OCI-LY7 (cell line): ENCODE measurements around the gene CRX.

Source experiments
- EZH2phosphoT487 ChIP-seq: fragments of 200-600 bp; sonication (generic); IDR thresholded peaks from 2 replicates; pipeline ENCODE4 v1.6.1; 2018; ENCODE audit warnings: low read depth, borderline replicate concordance, mild to moderate bottlenecking, mixed run types, antibody characterized with exemption, low read length, moderate library complexity, mixed read lengths
- TF ChIP-seq, protein P1 (sequence below): fragments of 200-600 bp; sonication (generic); conservative IDR thresholded peaks from 2 replicates; pipeline ENCODE4 v1.5.1; 2014; ENCODE audit warnings: mild to moderate bottlenecking, antibody characterized with exemption, low read length, moderate library complexity, mixed read lengths

GRCh38 chr19:47824396-47824795, 2.7 kb downstream of the CRX start:
- TF ChIP-seq, protein P1, sequence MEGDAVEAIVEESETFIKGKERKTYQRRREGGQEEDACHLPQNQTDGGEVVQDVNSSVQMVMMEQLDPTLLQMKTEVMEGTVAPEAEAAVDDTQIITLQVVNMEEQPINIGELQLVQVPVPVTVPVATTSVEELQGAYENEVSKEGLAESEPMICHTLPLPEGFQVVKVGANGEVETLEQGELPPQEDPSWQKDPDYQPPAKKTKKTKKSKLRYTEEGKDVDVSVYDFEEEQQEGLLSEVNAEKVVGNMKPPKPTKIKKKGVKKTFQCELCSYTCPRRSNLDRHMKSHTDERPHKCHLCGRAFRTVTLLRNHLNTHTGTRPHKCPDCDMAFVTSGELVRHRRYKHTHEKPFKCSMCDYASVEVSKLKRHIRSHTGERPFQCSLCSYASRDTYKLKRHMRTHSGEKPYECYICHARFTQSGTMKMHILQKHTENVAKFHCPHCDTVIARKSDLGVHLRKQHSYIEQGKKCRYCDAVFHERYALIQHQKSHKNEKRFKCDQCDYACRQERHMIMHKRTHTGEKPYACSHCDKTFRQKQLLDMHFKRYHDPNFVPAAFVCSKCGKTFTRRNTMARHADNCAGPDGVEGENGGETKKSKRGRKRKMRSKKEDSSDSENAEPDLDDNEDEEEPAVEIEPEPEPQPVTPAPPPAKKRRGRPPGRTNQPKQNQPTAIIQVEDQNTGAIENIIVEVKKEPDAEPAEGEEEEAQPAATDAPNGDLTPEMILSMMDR = no peak
- no peak for TF ChIP-seq EZH2phosphoT487
